IPS-NIHi11 (cell line): ENCODE measurements around the gene ESD.
"Not testable (repeated sequence)": the region's sequence is repeated elsewhere in the genome, so short reads cannot be mapped to it uniquely, and the experiment has no call there.

Source experiments
- DNase-seq: peaks from one replicate; pipeline ENCODE4 v3.0.0; 2012; ENCODE audit warnings: mixed read lengths, low spot score

The ESD gene

GRCh38 chr13:46795321-46795720 lies 1.6 kb downstream of the ESD start:
- DNase-seq: no peak

DNA sequence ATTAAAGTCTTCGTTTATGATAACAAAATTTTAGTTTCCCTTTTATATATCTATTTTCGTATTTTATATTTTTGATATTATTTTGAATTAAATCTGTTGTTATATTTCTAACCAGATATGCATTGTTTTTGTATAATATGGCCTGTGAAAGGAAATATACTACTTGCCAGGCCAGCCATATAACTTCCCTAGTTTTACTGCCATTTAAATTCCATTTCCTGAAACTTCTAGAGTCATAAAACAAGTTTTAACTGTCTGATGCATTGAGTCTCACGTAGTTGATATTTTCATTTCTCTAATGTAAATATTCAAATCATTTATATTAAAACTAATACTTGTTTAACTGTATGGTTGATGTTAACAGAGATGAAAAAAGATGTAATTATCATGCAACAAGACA lies 13.5 kb downstream of the ESD start:
- DNase-seq: no peak

DNA sequence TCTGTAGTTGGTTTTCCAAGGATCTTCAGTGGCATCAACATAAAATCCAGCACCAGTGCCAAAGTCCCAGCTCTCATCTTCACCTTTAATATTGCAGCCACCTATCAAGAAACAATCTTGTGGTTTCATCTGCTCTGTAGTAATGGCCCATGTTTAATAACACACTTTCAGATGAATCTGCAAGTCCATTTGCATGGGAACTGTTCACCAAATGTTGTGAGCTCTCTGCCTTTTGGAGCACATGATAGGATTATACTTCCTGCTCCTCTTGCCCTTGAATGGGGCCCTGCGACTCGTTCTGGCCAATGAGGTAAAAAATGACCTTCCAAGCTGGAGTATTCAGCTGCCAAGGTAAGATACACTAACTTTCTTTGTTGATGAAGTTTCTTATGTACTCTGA lies 14.3 kb downstream of the ESD start:
- DNase-seq: no peak

DNA sequence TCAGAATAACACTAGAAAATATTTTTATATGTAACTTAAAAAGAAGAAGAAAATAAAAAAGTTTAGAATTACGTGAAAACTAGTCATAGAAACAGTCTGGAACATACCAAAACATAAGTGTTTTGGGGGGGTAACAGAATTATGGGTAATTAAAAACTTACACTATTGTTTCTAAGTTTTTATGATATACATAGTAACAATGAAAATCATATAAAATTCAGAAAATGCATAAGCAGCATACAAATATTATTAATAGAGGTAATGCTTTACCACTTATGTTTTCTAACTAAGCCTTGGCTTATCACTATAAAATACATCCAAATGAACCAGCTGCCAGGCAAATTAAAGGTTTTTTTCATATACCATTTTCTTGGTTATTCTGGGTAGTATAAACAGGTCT lies 14.9 kb downstream of the ESD start:
- DNase-seq: no peak

- DNase-seq: no peak
Observed at GRCh38 chr13:46778890-46779289, 18.1 kb downstream of the ESD start.

- DNase-seq: no peak
Observed at GRCh38 chr13:46778095-46778494, 18.9 kb downstream of the ESD start.

DNA sequence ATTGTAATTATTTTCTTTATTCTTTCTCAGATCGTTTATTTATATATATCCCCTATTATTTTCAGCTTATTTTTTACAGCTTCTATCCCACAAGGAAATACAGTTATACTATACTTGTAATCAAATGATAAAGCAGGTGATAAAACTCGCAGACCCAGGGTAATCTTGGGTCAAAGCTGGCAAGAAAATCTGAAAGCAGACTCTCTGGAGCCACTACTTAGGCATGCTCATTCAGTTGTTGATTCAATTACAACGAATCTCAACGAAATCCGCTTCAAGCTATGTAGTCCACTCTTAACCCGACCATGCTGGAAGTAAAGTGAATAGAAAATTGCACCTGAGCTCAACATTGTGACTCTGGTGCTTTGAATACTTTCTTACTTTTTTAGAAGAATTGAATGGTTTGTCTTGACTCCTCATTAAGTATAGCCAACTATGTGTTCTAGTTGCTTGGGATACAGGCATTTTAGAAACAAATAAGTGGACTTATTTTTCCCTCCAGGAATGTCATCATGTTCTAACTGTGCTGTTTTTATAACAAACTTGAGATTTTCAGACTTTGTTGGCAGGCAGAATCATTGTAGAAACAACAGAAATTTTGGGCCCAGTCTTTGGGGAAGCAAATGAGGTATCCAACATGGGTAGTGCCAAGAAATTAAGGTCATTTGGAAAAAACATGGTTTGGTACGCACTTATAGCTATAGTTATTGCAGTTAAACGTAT lies 21.4 kb downstream of the ESD start:
- no peak for DNase-seq

DNA sequence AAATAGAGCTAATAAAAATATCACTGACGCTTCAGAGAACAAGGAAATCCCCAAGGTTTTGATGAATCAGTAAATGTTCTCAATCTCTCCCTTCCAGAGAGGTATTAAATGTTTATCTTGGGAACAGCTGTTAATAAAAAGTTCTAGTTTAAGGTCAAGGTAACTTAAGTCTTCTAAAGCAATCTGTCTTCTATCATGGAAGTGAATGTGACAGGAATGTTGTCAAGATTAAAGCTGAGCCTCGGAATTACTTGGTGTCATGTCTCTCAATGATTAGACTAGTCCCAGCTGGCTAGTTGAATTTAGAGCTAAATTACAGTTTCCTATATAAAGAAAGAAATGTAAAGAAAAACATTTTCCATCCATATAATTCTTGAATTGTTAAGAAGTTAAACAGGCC lies 23.4 kb downstream of the ESD start:
- DNase-seq: no peak

DNA sequence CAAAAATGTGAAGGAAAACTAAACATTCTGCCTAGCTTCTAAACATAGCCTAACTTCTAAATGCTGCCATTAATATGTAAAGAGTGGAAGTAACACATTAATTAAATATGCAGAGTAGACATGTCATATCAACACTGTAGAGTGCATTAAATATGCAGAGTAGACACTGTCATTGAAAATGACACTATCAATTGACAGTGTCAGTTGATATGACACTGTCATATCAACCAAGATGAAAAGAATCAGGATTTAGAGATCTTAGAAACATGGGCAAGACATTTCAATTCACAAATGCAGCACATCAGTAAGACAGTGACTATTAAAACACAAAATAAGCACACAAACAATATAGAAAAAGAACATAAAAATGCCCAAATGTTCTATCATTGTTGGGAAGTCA lies 25.3 kb downstream of the ESD start:
- no peak for DNase-seq

- DNase-seq: not testable (repeated sequence)
Observed at GRCh38 chr13:46769925-46770324, 27.0 kb downstream of the ESD start.

GRCh38 chr13:46761866-46762265 lies 35.1 kb downstream of the ESD start:
- DNase-seq: no peak

DNA sequence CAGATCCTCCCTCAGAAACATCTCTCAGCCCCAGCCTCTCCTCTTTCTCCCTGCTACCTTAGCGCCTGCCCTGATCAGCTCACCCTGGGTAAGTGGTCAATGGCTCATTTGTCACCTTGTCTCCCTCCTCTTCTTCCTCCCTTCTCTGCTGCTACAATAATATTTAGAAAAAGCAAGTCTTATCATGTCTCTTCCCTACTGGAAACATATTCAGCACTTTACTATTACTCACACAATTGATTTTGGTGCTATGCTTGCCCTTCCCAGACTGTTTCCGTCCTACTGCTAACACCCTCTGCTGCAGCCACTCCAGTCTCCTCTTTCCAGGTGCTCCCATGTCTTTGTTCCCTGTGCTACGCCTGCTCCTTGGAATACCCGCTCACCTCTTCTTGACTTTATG lies 35.8 kb downstream of the ESD start:
- no peak for DNase-seq

DNA sequence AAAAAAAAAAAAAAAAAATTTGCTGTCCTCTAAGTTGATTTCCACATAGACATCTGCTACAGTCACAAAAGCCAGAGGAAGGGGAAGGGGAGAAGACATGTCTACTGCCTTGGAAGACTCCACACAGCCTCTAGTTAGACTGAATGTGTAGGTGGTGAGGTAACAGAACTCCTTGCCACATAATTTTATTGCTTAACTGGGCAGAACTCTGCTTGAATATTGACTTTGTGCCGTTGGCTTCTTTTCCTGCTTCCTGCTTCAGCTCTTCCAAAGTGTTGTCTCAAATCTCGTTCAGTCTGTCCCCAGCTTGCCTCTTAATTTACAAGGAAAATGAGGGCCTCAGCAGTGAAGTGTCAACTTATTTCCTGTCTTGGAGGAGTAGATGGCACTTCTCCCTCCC lies 37.1 kb downstream of the ESD start:
- DNase-seq: no peak

- no peak for DNase-seq
Observed at GRCh38 chr13:46757640-46758039, 39.3 kb downstream of the ESD start.

DNA sequence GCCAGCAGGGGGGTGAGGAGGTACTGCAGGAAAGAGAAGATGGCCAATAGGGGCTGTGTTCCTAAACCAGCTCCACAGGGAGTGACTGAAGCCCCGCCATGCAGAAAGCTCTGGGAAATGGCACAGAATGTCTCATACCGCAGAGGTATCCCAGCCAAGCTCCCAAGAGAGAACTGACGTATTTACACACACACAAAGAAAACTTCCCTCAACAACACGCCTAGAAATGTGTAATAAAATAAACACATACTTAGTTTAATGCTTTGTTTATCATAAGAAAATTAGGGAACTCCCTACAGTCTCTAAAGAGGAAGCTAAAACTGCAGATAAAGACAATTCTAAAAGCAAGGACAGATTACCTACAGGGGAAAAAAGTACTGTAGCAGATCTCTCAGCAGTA lies 40.0 kb downstream of the ESD start:
- DNase-seq: no peak

DNA sequence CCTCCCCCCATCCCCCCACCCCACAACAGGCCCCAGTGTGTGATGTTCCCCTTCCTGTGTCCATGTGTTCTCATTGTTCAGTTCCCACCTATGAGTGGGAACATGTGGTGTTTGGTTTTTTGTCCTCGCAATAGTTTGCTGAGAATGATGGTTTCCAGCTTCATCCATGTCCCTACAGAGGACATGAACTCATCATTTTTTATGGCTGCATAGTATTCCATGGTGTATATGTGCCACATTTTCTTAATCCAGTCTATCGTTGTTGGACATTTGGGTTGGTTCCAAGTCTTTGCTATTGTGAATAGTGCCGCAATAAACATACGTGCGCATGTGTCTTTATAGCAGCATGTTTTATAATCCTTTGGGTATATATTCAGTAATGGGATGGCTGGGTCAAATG lies 41.5 kb downstream of the ESD start:
- DNase-seq: not testable (repeated sequence)

GRCh38 chr13:46754812-46755211 lies 42.1 kb downstream of the ESD start:
- no peak for DNase-seq

- no peak for DNase-seq
Observed at GRCh38 chr13:46753917-46754316, 43.0 kb downstream of the ESD start.

DNA sequence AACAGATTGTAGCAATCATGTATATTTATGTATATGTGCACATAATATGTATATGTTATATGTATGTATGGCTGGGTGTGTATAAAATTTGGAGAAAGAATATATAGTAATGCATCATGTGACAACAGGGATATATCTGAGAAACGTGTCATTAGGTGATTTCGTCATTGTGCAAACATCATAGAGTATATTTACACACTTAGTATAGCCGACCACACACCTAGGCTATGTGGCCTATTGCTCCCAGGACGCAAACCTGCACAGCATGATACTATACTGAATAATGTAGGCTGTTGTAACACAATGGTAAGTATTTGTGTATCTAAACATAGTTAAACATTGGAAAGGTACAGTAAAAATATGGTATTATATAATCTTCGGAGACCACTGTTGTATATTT lies 43.8 kb downstream of the ESD start:
- DNase-seq: no peak

GRCh38 chr13:46751811-46752635 lies 44.9 kb downstream of the ESD start:
- DNase-seq: no peak

- DNase-seq: no peak
Observed at GRCh38 chr13:46749951-46750350, 47.0 kb downstream of the ESD start.

DNA sequence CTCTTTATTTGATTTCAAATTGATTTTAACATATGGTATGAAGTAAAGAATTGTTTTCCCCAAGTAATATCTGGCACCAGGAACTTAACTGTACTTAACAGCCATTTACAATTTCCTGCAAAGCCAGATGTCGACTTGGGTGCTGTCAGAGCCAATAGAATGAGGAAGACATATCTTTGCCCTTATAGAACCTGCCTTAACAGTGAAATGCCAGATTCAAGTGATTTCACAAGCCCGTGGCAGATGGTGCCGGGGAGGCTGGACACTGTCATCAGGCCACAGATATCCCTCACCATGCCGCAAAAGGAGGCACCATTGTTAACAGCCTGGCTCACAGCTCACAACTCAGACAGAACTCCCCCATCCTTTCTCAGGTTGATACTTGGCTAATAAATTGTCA lies 48.7 kb downstream of the ESD start:
- no peak for DNase-seq

DNA sequence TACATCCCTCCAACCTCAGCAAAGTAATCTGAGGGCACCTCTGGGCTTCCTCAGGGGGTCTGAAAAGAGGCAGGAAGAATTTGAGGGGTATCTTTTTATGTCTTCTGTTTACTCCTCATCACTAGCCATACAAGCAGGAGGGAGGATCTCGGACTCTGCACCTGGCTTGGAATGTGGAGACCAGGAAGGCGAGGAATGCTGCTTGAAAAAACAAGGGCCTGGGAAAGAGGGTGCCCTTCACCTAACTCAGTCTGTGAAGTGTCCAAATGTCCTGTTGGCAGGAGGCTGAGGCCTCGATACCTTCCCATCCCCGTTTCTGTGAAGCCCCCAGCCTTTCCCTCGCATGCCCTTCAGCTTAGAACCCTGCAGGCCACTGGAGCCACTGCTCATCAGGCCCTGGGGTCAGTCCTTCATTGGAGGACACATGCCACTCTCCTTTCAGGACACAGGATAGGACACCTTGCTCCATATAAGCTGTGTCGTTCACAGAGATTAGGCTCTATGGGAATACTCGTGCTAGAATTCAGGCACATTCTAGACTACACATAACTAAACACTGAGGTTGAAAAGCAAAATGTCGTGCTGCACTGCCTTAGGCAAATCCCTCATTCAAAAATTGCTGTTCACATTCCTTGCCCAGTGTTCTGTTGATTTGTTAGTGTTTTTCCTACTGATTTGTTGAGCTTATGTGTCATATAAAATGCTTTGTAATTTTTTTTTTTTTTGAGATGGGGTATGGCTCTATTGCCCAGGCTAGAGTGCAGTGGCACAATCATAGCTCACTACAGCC lies 49.7 kb downstream of the ESD start:
- DNase-seq: no peak
